GM10266 (cell line): Measurements from ENCODE around the gene TSNAX.

ENCODE experiments used
- DNase-seq: peaks from one replicate; pipeline ENCODE4 v3.0.0; 2012; ENCODE audit errors: extremely low spot score
- TF ChIP-seq, protein P1 (sequence below): IDR thresholded peaks from 2 replicates; pipeline ENCODE4 v1.5.1; 2012; ENCODE audit warnings: mild to moderate bottlenecking, low read depth; ENCODE audit not compliant: control insufficient read depth, insufficient read depth; ENCODE audit errors: missing control alignments

Gene TSNAX

DNA sequence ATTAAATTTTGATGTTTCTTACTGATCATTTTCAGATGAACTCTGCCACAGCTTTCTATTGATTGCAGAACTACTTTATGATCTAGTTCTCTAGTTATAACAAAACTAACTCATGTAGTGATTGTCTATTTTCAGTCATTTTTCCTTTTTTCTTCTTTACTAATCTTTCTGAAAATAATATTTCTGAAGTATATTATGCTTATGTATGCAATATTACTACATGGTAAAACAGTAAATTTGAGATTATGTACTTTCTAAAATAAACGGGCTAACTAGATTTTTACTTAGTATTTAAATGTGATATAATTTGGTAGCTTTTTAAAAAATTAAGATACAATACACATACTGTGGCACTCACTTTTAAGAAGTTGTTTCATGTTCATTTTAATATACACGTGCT lies 7.6 kb downstream of the TSNAX start:
- TF ChIP-seq, protein P1, sequence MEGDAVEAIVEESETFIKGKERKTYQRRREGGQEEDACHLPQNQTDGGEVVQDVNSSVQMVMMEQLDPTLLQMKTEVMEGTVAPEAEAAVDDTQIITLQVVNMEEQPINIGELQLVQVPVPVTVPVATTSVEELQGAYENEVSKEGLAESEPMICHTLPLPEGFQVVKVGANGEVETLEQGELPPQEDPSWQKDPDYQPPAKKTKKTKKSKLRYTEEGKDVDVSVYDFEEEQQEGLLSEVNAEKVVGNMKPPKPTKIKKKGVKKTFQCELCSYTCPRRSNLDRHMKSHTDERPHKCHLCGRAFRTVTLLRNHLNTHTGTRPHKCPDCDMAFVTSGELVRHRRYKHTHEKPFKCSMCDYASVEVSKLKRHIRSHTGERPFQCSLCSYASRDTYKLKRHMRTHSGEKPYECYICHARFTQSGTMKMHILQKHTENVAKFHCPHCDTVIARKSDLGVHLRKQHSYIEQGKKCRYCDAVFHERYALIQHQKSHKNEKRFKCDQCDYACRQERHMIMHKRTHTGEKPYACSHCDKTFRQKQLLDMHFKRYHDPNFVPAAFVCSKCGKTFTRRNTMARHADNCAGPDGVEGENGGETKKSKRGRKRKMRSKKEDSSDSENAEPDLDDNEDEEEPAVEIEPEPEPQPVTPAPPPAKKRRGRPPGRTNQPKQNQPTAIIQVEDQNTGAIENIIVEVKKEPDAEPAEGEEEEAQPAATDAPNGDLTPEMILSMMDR, result no peak
- DNase-seq, result no peak

DNA sequence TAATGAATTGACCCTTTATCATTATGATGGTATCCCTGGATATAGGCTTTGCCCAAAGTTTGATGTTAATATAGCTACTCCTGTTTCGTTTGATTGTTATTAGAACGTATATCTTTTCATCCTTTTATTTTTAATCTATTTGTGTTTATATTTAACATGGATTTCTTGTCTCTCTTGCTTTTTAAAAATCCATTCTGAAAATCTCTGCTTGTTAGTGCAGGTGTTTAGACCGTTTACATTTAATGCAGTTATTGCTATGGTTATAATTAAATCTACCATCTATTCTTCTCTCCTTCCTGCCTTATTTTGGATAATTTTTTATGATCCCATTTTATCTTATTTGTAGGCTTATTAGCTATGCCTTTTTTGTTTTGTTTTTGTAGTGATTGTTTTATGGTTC lies 12.4 kb downstream of the TSNAX start:
- TF ChIP-seq, protein P1, result no peak
- no peak for DNase-seq

DNA sequence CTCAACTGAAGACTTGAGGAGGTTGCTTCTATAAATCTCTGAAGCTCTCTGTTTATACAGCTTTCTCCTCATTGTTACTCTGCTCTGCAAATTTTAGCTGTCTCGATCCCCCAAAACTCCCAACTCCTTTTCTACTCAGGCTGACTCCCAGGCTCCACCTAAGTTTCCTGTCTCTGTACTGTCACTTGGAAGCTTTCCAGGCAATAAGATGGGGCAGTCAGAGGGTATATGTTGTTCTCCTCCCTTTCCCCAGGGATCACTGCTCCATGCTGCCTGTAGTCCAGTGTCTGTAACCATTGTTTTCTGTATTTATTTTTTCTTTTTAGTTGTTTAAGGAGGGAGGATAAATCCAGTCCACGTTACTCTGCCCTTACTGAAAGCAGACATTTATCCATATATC lies 13.4 kb downstream of the TSNAX start:
- DNase-seq, result no peak
- TF ChIP-seq, protein P1, result no peak

DNA sequence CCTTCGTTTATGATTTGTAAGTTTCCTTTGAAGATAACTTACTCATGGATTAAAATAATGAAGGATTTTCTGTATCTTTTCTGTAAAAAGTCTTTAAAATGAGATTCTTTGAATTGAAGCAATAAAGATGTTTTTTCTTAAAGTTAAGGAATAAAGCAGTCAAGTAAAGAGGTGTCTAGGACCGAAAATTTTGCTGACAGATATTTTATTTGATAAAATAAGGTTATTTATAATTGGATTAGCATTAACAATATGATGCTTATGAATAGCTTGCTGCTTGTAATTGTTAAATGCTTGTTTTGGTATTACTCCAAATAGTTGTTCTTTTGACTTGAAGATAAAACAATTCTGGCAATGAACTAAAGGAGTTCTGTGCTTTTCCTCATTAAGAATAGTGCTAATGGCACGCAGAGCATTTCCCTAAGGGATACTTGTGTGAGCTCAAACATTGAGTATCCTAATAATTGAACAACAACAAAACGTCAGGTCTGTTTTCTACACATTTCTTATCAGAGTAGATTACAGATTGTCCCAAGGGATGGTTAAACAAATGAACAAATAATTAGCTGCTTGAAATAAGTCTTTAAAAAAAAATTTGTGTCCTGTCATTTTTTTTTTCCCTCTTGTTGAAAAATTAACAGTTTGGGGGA lies 16.6 kb downstream of the TSNAX start:
- no peak for DNase-seq
- TF ChIP-seq, protein P1, result no peak

DNA sequence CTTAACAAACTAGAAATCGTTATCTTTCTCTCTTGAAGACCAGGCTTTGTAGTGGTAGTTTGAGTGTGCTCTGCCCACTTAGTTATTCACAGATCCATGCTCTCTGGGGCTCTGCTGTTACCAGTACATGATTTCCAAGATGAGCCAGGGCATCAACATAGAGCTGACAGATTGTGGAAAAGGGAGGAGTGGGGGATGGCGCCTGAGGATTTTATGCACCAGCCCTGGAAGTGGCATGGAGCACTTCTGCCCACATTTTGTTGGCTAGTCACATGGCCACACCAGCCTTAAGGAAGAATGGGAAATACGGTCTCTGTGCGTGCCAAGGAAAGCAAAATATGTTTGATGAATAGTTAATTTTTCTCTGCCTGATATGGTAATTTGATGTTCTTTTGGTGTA lies 18.2 kb downstream of the TSNAX start:
- TF ChIP-seq, protein P1, result no peak
- no peak for DNase-seq

DNA sequence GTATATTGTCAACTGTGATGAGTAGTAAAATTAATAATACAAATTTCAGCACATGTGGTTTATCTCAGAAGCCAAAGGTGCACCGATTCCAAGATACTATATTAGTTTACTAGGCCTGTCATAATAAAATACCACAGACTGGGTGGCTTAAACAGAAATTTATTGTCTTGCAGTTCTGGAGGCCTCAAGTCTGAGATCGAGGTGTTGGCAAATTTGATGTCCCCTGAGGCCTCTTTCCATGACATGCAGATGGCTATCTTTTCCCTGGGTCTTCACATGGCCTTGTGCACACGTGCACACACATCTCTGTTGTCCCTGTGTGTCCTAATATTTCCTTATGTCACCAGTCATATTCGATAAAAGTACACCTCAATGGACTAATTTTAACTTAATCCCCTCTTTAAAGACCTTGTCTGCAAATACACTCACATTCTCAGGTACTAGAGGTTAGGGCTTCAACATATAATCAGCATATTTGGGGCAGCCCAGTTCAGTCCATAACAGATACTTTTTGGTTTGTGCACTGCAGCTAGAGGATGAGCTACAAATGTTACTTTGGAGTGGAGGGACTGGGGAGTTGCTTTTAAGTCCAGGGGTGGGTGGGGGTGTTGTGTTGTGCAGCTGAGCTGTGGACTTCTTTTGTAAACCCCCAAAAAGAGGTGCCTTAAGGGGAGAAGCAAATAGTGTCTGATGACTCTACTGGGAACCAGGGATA lies 21.4 kb downstream of the TSNAX start:
- no peak for DNase-seq
- TF ChIP-seq, protein P1, result no peak

DNA sequence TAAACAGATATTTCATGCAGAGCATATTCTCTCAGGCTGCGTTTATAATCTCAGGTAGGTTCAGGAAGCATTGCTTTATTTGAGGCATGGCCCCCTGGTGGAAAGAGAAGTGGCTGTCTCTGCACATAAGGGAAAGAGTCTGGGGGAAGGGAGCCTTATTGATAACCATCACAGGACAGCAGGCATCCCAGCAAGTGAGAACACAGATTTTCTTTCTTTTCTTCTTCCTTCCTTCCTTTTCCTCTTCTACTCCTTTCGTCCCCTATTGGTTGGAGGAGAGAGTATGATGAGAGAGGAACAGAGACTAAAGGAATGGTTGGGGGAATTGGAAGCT lies 21.9 kb downstream of the TSNAX start:
- peak; percentile 26 for DNase-seq
- TF ChIP-seq, protein P1, result peak; percentile 44
